HepG2 (cell line): ENCODE results near the gene TAS1R3.
A peak's percentile ranks its signal among the peaks of the same experiment; 100 is the strongest.

ENCODE experiments used
- CBX5 ChIP-seq: sonication (generic); formaldehyde crosslinking; IDR thresholded peaks from 2 replicates; pipeline ENCODE4 v1.4.0; 2020; ENCODE audit warnings: missing genetic modification reagents, borderline replicate concordance
- HDAC2 ChIP-seq: sonication (generic); formaldehyde crosslinking; IDR thresholded peaks from 2 replicates; pipeline ENCODE4 v1.4.0; 2020; ENCODE audit warnings: missing genetic modification reagents
- HNRNPUL1 ChIP-seq: fragments of 200-400 bp; formaldehyde crosslinking; IDR thresholded peaks from 2 replicates; pipeline ENCODE4 v1.6.1; 2017; ENCODE audit warnings: low read depth, mild to moderate bottlenecking, low read length, moderate library complexity
- KLF13 ChIP-seq: sonication (generic); formaldehyde crosslinking; IDR thresholded peaks from 2 replicates; pipeline ENCODE4 v1.4.0; 2020; ENCODE audit warnings: mild to moderate bottlenecking, missing genetic modification reagents
- MTF1 ChIP-seq: sonication (generic); formaldehyde crosslinking; IDR thresholded peaks from 2 replicates; pipeline ENCODE4 v1.5.0; 2020; ENCODE audit warnings: missing genetic modification reagents
- ZMYM4 ChIP-seq: sonication (generic); formaldehyde crosslinking; IDR thresholded peaks from 2 replicates; pipeline ENCODE4 v1.8.1; 2023; ENCODE audit warnings: mild to moderate bottlenecking, missing genetic modification reagents
- ZNF274 ChIP-seq: sonication (generic); formaldehyde crosslinking; IDR thresholded peaks from 2 replicates; pipeline ENCODE4 v1.5.1; 2020; ENCODE audit warnings: mild to moderate bottlenecking, missing genetic modification reagents
- TF ChIP-seq, protein P1 (sequence below): sonication (generic); formaldehyde crosslinking; IDR thresholded peaks from 2 replicates; pipeline ENCODE4 v1.8.1; 2023; ENCODE audit warnings: mild to moderate bottlenecking, inconsistent platforms, moderate library complexity, missing genetic modification reagents, borderline replicate concordance

DNA sequence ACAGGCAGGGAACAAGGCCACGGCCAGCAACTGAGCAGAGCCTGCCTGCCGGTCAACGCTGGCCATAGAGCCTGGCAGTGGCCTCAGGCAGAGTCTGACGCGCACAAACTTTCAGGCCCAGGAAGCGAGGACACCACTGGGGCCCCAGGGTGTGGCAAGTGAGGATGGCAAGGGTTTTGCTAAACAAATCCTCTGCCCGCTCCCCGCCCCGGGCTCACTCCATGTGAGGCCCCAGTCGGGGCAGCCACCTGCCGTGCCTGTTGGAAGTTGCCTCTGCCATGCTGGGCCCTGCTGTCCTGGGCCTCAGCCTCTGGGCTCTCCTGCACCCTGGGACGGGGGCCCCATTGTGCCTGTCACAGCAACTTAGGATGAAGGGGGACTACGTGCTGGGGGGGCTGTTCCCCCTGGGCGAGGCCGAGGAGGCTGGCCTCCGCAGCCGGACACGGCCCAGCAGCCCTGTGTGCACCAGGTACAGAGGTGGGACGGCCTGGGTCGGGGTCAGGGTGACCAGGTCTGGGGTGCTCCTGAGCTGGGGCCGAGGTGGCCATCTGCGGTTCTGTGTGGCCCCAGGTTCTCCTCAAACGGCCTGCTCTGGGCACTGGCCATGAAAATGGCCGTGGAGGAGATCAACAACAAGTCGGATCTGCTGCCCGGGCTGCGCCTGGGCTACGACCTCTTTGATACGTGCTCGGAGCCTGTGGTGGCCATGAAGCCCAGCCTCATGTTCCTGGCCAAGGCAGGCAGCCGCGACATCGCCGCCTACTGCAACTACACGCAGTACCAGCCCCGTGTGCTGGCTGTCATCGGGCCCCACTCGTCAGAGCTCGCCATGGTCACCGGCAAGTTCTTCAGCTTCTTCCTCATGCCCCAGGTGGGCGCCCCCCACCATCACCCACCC is at the start of gene TAS1R3:
- TF ChIP-seq ZMYM4 (CRISPR knock-in tag), result 0 out of 2 replicates have a peak, but pooled peaks have one; percentile 32
- TF ChIP-seq HNRNPUL1, result no peak
- TF ChIP-seq MTF1 (CRISPR knock-in tag), result no peak
- TF ChIP-seq CBX5 (CRISPR knock-in tag), result no peak
- TF ChIP-seq KLF13, result no peak
- TF ChIP-seq ZNF274 (CRISPR knock-in tag), result no peak
- TF ChIP-seq, protein P1, sequence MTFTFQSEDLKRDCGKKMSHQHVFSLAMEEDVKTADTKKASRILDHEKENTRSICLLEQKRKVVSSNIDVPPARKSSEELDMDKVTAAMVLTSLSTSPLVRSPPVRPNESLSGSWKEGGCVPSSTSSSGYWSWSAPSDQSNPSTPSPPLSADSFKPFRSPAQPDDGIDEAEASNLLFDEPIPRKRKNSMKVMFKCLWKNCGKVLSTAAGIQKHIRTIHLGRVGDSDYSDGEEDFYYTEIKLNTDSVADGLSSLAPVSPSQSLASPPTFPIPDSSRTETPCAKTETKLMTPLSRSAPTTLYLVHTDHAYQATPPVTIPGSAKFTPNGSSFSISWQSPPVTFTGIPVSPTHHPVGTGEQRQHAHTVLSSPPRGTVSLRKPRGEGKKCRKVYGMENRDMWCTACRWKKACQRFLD, result no peak
- TF ChIP-seq HDAC2 (CRISPR knock-in tag), result no peak
